Measurements from ENCODE around the gene ADCY1.

Gene ADCY1

DNA sequence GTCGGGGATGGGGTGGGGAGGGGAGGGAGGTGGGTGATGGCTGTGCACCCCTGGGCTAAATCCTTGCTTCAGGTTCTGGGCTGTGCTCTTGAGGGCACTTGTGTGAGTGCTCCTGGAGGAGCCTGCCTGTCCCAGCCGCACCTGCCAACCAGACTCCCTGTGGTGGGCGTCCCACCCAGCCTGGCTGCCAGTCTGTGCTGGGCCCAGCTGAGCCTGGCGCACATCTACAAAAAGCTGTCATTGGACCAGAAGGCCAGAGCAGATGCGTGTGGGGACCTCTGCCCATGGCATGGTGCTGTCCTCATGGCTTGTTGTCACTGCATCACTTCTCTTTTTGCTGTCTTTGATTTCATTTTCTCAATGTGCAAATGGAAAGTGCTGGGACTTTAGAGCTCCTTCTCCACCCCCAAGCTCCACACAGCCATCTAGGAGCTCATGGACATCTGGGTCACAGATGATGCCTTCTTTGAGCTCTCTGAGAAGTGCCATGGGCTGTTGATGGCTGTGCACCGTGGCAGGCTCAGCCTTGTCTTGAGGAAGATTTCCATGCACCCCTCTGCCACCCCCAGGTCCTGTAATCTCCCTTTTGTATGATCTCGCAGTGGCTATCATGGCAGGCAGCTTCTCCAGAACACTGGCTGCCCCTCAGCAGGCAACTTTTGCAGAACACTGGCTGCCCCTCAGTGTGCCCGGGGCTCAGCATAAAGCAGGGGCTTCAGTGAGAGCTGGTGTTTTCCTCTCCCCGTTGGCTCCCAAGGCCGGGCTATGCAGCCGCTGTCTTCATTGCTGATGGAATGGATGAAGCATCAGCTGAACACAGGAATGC lies 83.9 kb downstream of the ADCY1 start:
- H3K4me3 ChIP-seq (ENCODE audit: low read length): no peak overlapping the region
- TF ChIP-seq, protein P1, sequence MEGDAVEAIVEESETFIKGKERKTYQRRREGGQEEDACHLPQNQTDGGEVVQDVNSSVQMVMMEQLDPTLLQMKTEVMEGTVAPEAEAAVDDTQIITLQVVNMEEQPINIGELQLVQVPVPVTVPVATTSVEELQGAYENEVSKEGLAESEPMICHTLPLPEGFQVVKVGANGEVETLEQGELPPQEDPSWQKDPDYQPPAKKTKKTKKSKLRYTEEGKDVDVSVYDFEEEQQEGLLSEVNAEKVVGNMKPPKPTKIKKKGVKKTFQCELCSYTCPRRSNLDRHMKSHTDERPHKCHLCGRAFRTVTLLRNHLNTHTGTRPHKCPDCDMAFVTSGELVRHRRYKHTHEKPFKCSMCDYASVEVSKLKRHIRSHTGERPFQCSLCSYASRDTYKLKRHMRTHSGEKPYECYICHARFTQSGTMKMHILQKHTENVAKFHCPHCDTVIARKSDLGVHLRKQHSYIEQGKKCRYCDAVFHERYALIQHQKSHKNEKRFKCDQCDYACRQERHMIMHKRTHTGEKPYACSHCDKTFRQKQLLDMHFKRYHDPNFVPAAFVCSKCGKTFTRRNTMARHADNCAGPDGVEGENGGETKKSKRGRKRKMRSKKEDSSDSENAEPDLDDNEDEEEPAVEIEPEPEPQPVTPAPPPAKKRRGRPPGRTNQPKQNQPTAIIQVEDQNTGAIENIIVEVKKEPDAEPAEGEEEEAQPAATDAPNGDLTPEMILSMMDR (conservative IDR thresholded peaks at IDR 0.05; ENCODE audit: low read depth, low read length): no peak
- DNase-seq (ENCODE audit: low read depth): no peak

DNA sequence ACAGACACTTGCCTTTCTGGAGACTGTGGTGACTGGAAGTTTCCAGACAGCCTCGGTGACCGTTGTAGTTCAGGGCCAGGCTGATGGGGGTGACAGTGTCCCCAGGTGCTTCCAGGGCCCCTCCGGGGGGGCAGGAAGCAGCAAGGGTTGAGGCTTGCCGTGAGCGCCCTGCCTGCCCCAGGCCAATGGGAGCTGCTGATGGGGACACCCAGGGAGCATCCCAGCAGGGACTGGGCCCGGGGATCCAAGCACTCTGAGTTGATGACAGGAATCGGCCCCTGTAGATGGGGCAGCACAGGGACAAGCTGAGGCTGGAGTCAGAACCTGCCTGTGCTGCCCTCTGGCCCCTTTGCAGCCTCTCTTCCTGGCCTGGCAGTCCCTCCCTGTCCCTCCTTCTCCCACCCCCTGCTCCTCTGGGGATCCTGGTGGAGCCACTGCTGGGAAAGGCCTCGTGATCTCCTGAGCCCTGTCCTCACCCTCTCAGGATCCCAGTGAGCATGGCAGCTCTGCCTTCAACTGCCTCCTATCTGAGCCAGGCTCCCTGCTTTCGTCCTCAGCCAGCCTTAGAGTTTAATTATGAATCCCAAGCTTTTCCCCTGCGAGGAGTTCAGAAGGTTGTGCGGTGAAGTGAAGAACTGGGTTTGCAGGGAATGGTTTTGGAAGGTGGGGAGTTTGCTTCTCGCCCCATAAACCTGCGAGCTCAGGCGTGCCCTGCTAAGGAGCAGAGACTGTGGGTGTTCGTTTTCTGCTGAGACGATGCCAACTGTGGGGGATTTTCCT lies 84.7 kb downstream of the ADCY1 start:
- no peak overlapping the region for H3K4me3 ChIP-seq (ENCODE audit: low read length)
- TF ChIP-seq, protein P1 (conservative IDR thresholded peaks at IDR 0.05; ENCODE audit: low read depth, low read length): no peak
- no peak for DNase-seq (ENCODE audit: low read depth)

DNA sequence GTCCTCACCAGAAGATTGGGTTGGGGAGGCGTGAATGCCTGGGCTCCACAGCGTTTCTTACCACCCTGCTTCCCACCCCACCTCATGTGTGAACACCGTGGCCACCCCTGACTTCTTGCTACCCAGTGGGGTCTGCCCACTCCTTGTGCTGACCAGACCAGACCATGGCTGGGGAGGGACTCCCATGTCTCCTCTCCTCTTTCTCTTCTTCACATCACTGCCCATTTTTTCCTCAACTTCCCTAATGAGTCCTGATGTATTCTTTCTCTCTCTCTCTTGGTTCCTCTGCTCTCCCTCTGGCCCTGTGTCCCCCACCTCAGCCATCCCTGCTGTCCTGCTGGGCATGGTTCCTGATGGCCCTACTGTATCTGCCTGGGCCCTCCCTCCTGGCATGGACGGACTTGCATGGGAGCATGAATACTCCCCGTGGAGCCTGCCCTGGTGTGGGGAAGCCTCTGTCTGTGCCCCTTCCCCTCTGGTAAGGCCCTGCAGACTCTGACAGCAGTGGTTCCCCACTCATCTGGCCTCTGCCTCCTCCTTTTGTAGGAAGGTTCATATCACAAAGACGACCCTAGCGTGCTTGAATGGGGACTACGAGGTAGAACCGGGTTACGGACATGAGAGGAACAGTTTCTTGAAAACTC lies 85.5 kb downstream of the ADCY1 start:
- DNase-seq (ENCODE audit: low read depth): no peak
- TF ChIP-seq, protein P1 (conservative IDR thresholded peaks at IDR 0.05; ENCODE audit: low read depth, low read length): no peak
- no peak overlapping the region for H3K4me3 ChIP-seq (ENCODE audit: low read length)

DNA sequence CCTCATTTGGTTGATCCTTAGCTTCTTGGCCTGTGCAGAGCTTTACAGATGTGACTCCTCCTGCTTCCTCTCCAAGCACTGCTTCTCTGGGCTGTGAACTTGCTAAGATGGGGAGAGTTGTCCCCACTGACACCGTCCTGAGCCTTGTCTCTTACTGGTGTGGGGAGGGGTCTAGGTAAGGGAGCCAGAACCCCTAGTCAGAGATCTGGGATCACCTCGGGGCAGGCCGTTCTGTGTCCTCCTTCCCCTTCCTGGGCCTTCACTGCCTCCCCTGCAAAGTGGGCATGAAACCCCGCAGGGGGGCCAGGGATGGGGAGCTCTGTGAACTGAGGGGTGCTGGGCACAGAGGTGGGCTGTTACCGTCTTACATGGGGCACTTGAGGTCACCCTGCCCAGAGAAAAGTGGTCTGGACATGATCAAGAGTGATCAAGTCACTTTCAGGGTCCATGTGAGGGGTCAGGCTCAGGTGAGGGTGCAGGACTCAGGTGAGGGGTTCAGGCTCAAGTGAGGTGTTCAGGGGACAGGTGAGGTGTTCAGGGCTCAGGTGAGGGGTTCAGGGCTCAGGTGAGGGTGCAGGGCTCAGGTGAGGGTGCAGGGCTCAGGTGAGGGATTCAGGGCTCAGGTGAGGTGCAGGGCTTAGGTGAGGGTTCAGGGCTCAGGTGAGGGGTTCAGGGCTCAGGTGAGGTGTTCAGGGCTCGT lies 86.2 kb downstream of the ADCY1 start:
- H3K4me3 ChIP-seq (ENCODE audit: low read length): no peak overlapping the region
- DNase-seq (ENCODE audit: low read depth): no peak
- TF ChIP-seq, protein P1 (conservative IDR thresholded peaks at IDR 0.05; ENCODE audit: low read depth, low read length): no peak

DNA sequence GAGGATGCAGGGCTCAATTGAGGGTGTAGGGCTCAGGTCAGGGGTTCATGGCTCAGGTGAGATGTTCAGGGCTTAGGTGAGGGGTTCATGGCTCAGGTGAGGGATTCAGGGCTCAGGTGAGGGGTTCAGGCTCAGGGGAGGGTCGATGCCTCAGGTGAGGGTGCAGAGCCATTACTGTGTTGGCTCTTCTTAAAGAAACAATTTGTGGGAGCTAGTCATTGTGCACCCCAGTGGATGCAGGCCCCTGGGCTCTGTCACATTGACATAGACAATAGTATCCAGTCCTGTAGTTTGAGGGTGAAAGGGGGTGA lies 86.7 kb downstream of the ADCY1 start:
- no peak overlapping the region for H3K4me3 ChIP-seq (ENCODE audit: low read length)
- no peak for DNase-seq (ENCODE audit: low read depth)
- TF ChIP-seq, protein P1 (conservative IDR thresholded peaks at IDR 0.05; ENCODE audit: low read depth, low read length): no peak

DNA sequence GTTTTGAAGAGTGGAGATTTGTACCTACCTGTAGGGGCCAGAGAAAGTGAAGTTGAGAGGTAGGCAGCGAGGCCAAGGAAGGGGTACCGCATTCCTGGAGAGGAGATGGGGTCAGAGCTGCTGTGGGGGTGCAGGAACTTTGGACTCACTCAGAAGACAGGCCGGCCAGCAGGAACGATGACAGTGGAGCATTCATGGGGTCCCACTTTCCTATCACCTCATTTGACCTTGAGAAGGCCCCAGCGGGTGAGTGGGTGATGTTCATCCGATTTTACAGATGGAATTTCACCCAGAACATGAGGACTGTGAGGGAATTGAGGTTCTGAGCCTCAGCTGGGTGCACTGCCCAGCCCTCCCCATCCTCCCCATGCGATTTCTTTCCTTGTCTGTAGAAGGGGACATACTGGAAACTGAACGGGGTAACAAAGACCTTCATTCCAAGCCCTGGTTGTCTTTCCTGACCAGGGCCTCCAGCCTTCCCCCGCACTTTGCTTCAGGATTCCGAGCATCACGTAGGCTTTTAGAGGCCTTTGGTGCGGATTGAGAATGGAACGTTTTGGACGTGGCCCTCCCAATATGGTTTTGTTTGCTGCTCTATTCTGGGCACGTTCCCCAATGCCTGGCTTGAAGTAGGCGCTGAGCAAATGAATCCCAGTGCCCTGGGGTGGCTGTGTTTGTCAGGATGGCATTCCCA lies 87.3 kb downstream of the ADCY1 start:
- TF ChIP-seq, protein P1 (conservative IDR thresholded peaks at IDR 0.05; ENCODE audit: low read depth, low read length): no peak
- no peak for DNase-seq (ENCODE audit: low read depth)
- H3K4me3 ChIP-seq (ENCODE audit: low read length): no peak overlapping the region
